ENCODE results near the gene MRAS.
"Not testable (repeated sequence)": the region's sequence is repeated elsewhere in the genome, so short reads cannot be mapped to it uniquely, and the experiment has no call there.

Gene MRAS

GRCh38 chr3:138450704-138451424, 102.5 kb downstream of the MRAS start:
- no peak for DNase-seq

- DNase-seq = no peak
These were observed 103.3 kb downstream of the MRAS start for GRCh38 chr3:138451595-138452162.

GRCh38 chr3:138452436-138452835, 104.1 kb downstream of the MRAS start:
- DNase-seq = no peak

- not testable (repeated sequence) for DNase-seq
These were observed 105.6 kb downstream of the MRAS start for GRCh38 chr3:138453940-138454339.
